Heart right ventricle (tissue), 16 donors: ENCODE results near the gene CHERP. TPM values are rescaled to one million over a fixed set of nuclear protein-coding genes. Genes with fewer than 3 reads are reported as not detected.

Experiments
- ATAC-seq, 8 donors: fragments of 200-7000 bp; cut with Tn5 transposase; one replicate each; pipeline ENCODE4 v1.9.1; 2020; ENCODE audit warnings: mild to moderate bottlenecking in 8 of 8, moderate library complexity in 8 of 8, moderate number of reproducible peaks in 1 of 8
- DNase-seq, 2 donors: peaks; one replicate each; pipeline ENCODE4 v3.0.0-alpha.2; 2020
- H3K27ac ChIP-seq, 10 donors: fragments of 200-600 bp; sonication (generic) in 2 of 10; one replicate each; pipeline versions ENCODE4 v1.5.0 to v1.8.0; 2020 to 2022; ENCODE audit warnings: mild to moderate bottlenecking in 3 of 10
- H3K27me3 ChIP-seq, 7 donors: fragments of 200-600 bp; one replicate each; pipeline ENCODE4 v1.8.0; 2021 to 2022; ENCODE audit warnings: mild to moderate bottlenecking in 2 of 7
- H3K36me3 ChIP-seq, 9 donors: fragments of 200-600 bp; sonication (generic) in 1 of 9; one replicate each; pipeline versions ENCODE4 v1.5.0 to v1.8.0; 2020 to 2022; ENCODE audit warnings: mild to moderate bottlenecking in 2 of 9
- H3K4me1 ChIP-seq, 9 donors: fragments of 200-600 bp; sonication (generic) in 1 of 9; one replicate each; pipeline versions ENCODE4 v1.5.0 to v1.8.0; 2020 to 2022; ENCODE audit warnings: mild to moderate bottlenecking in 4 of 9
- H3K4me3 ChIP-seq, 10 donors: fragments of 200-600 bp; sonication (generic) in 2 of 10; one replicate each; pipeline versions ENCODE4 v1.5.0 to v1.8.0; 2020 to 2022; ENCODE audit warnings: mild to moderate bottlenecking in 7 of 10, moderate library complexity in 2 of 10
- H3K9me3 ChIP-seq, 11 donors: fragments of 200-600 bp in 10 of 11; sonication (generic) in 2 of 11; one replicate each; pipeline versions ENCODE4 v1.5.0 to v1.8.0; 2013 to 2022; ENCODE audit warnings: mild to moderate bottlenecking in 2 of 11, control low read depth in 1 of 11, moderate library complexity in 1 of 11
- CTCF ChIP-seq, 9 donors: fragments of 200-600 bp; sonication (generic) in 2 of 9; IDR thresholded peaks; one replicate each; pipeline versions ENCODE4 v1.5.0 to v1.8.0; 2021 to 2022; ENCODE audit warnings: antibody characterized with exemption in 9 of 9, mild to moderate bottlenecking in 5 of 9, moderate library complexity in 1 of 9
- WGBS, 2 donors: extraction: QIAGEN DNeasy Blood & Tissue Kit; methylation state at CpG; one replicate each; pipeline ENCODE4 v1.1.7; 2013; ENCODE audit warnings: inconsistent platforms in 1 of 2; 5-methylcytosine and 5-hydroxymethylcytosine counted together
- intact Hi-C, 10 donors: fragments of 100-400 bp; cut with DNase I; formaldehyde crosslinking; loops; one replicate each; pipeline versions ENCODE4 v1.11.1 to v1.14.2; 2022
- polyA plus RNA-seq, 2 donors: library from polyadenylated mRNA; stranded (reverse); fragments of 200-250 nt; gene quantifications; one replicate each; pipeline ENCODE4 v1.2.3, GENCODE V29; 2013
- total RNA-seq, 10 donors: library from RNA; stranded (reverse); fragmentation: NEBNext Ultra II Directional in 3 of 10; extraction: Animal tissue kit (Norgen Biotek cat#: 25700) in 3 of 10; gene quantifications; one replicate each; pipeline versions ENCODE4 v1.2.1 to v1.2.4, GENCODE V29; 2021 to 2023
- donor health status: Arrhythmogenic right ventricular cardiomyopathy.
- donor health status: ischemic (EF 13 %, LVEDD 7.1; RV severe dilation, severe dysfunction).
- donor health status: healthy with polysubstance abuse.
- donor health status: DM: no; HTN: yes; CAD: no.
- donor health status: DM: no; HTN: no; CAD: no.
- donor health status: ischemic (EF 25% LVEDD 6.9; RV normal size, moderate dysfunction).
- donor health status: ischemic (EF 25% LVEDD 5.7; RV mildly dilated, moderate dysfunction).
- donor health status: healthy.
- donor health status: DM: yes; HTN: yes; CAD: no.
- donor health status: Ischemic cardiomyopathy.
- donor health status: ischemic (EF 35%, LVEDD 5.7; RV mildly dilated, moderate dysfunction).
- donor health status: nonischemic (EF 11% LVEDD 7.7; RV severe dilation, severe dysfunction).
- donor health status: DM: yes; HTN: yes; CAD: no.
- donor health status: PGD.
- donor health status: ischemic (EF 29% LVEDD 5.4; RV normal size, mild dysfunction).
- donor health status: nonischemic (EF 23%, LVEDD 6.1; RV moderate dilation, normal function).

CHERP gene
- total and polyA plus RNA-seq, 12 donors = 11.3 to 26.6 (median 22.4) TPM

DNA sequence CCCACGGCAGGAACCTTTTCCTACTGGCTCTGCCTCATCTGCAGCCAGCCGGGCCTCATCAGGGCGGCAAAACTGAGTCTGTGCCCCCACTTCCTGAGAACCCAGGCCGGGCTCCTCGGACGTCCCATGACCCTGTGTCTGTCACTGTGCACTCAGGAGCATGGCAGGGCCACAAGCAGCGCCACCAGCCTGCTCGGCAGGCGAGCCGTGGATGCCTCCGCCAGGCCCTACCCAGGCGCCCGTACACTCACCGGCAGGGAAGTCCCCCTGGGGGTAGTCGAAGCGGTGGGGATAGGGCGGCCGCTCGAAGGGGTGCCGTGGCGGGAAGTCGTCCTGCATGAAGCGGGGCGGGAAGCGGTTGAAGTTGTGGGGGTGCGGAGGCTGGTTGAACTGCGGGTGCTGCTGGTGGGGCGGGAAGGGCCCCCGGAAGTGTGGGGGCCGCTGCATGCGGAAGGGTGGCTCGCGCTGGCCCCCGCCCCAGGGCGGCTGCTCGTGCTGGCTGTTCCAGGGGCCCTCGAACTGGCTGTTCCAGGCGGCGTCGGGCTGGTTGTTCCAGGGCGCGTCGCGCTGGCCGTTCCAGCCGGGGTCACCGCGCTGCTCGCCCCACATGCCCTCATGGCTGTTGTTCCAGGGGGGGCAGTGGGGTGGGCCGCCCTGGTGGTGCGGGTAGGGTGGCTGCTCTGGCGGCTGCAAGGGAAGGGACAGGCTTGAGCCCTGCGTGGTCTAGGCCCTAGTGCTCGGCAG is 17.1 kb downstream of the CHERP start:
- ATAC-seq = no peak
- WGBS, 2 donors = 97% methylated on average over 54 of the region's 54 CpGs

GRCh38 chr19:16522559-16523377 is 19.5 kb downstream of the CHERP start:
- Histone ChIP-seq H3K9me3 (no peaks in the 10 kb centered on the region), H3K27ac (no peak overlapping the region), H3K36me3 (peaks cover 0 to 100% (median 90%) of the 10 kb centered on the region in 9 donors), H3K4me3 (no peak overlapping the region), H3K27me3 (no peaks in the 10 kb centered on the region), H3K4me1 (no peaks in the 10 kb centered on the region)
- TF ChIP-seq CTCF (IDR thresholded peaks at IDR 0.05) = no peak
- WGBS, 2 donors = 94 to 95% methylated on average over 25 of the region's 25 CpGs
- intact Hi-C loops = no loop called here
- no peak for DNase-seq
- ATAC-seq = no peak

More for the DNA sequence above, 17.1 kb downstream of the CHERP start:
- H3K27ac ChIP-seq = no peak overlapping the region
- no peak for DNase-seq
- no peaks in the 10 kb centered on the region for H3K4me1 ChIP-seq
- intact Hi-C loops = no loop called here
- H3K27me3 ChIP-seq = no peaks in the 10 kb centered on the region
- peaks cover under 1 to 100% (median 96%) of the 10 kb centered on the region in 9 donors for H3K36me3 ChIP-seq
- no peaks in the 10 kb centered on the region for H3K9me3 ChIP-seq
- TF ChIP-seq CTCF (IDR thresholded peaks at IDR 0.05) = no peak
- no peak overlapping the region for H3K4me3 ChIP-seq

GRCh38 chr19:16521715-16522289 is 20.4 kb downstream of the CHERP start:
- no peak for TF ChIP-seq CTCF (IDR thresholded peaks at IDR 0.05)
- peaks cover 0 to 100% (median 90%) of the 10 kb centered on the region in 9 donors for H3K36me3 ChIP-seq
- ATAC-seq (no peak), DNase-seq (no peak)
- H3K27me3 ChIP-seq = no peaks in the 10 kb centered on the region
- intact Hi-C loops = no loop called here
- H3K4me1 ChIP-seq = no peaks in the 10 kb centered on the region
- no peak overlapping the region for H3K27ac ChIP-seq
- H3K4me3 ChIP-seq = no peak overlapping the region
- no peaks in the 10 kb centered on the region for H3K9me3 ChIP-seq
- WGBS, 2 donors = 94% methylated on average over 10 of the region's 10 CpGs

- no peak for DNase-seq
- Histone ChIP-seq H3K27me3 (no peaks in the 10 kb centered on the region), H3K27ac (no peak overlapping the region), H3K36me3 (peaks cover 0 to 100% (median 84%) of the 10 kb centered on the region in 9 donors), H3K4me1 (no peaks in the 10 kb centered on the region), H3K9me3 (no peaks in the 10 kb centered on the region), H3K4me3 (no peak overlapping the region)
- TF ChIP-seq CTCF (IDR thresholded peaks at IDR 0.05) = no peak
- intact Hi-C loops = no loop called here
- 91 to 92% methylated on average over 18 of the region's 18 CpGs for WGBS, 2 donors
- ATAC-seq = no peak
These were observed 21.1 kb downstream of the CHERP start for GRCh38 chr19:16520986-16521624.
